GM06990 (cell line): Measurements from ENCODE around the gene SRD5A3.

Experiments
- DNase-seq: peaks from one replicate; pipeline ENCODE4 v3.0.0-alpha.2; 2011; ENCODE audit not compliant: insufficient read length; ENCODE audit errors: extremely low read depth
- H3K27me3 ChIP-seq: replicated peaks from 2 replicates; pipeline ENCODE4 v1.6.0; 2011; ENCODE audit warnings: low read length; ENCODE audit not compliant: control insufficient read depth, insufficient read depth
- H3K36me3 ChIP-seq: 2 replicates; pipeline ENCODE4 v1.5.1; 2011; ENCODE audit warnings: low read length; ENCODE audit not compliant: control insufficient read depth, insufficient read depth
- H3K4me3 ChIP-seq: replicated peaks from 2 replicates; pipeline ENCODE4 v1.5.1; 2011; ENCODE audit warnings: low read depth, mild to moderate bottlenecking, control low read depth, low read length
- CTCF ChIP-seq: IDR thresholded peaks from 2 replicates; pipeline ENCODE4 v1.5.1; 2011; ENCODE audit warnings: low read length, control low read depth, mild to moderate bottlenecking, inconsistent platforms; ENCODE audit not compliant: insufficient read depth, poor library complexity, severe bottlenecking

SRD5A3 gene

GRCh38 chr4:55397520-55398321 is 51.7 kb downstream of the SRD5A3 start:
- no peak for TF ChIP-seq CTCF
- Histone ChIP-seq H3K36me3 (no peaks in the 10 kb centered on the region), H3K27me3 (no peaks in the 10 kb centered on the region), H3K4me3 (peak overlapping the region; percentile 82)
- no peak for DNase-seq

GRCh38 chr4:55398461-55398860 is 52.4 kb downstream of the SRD5A3 start:
- Histone ChIP-seq H3K36me3 (no peaks in the 10 kb centered on the region), H3K27me3 (no peaks in the 10 kb centered on the region), H3K4me3 (peak overlapping the region; percentile 82)
- no peak for DNase-seq
- TF ChIP-seq CTCF = no peak

GRCh38 chr4:55398966-55399365 is 52.9 kb downstream of the SRD5A3 start:
- Histone ChIP-seq H3K4me3 (peak overlapping the region; percentile 82), H3K36me3 (no peaks in the 10 kb centered on the region; the same call in 1 of the 2 replicates), H3K27me3 (no peaks in the 10 kb centered on the region)
- TF ChIP-seq CTCF = no peak
- DNase-seq = no peak

GRCh38 chr4:55399581-55399980 is 53.5 kb downstream of the SRD5A3 start:
- H3K4me3 ChIP-seq = no peak overlapping the region

GRCh38 chr4:55405073-55405472 is 59.0 kb downstream of the SRD5A3 start:
- no peaks in the 10 kb centered on the region for H3K27me3 ChIP-seq
- H3K4me3 ChIP-seq = no peak overlapping the region
- DNase-seq = no peak
- H3K36me3 ChIP-seq = peaks cover 2% of the 10 kb centered on the region
- TF ChIP-seq CTCF = no peak

More at GRCh38 chr4:55399581-55399980, 53.5 kb downstream of the SRD5A3 start:
- no peak for DNase-seq
- Histone ChIP-seq H3K36me3 (no peaks in the 10 kb centered on the region; the same call in 1 of the 2 replicates), H3K27me3 (no peaks in the 10 kb centered on the region)
- TF ChIP-seq CTCF = no peak

- DNase-seq = no peak
- Histone ChIP-seq H3K36me3 (peaks cover 4% of the 10 kb centered on the region), H3K27me3 (no peaks in the 10 kb centered on the region), H3K4me3 (no peak overlapping the region)
- no peak for TF ChIP-seq CTCF
Measured at GRCh38 chr4:55406545-55406944, 60.5 kb downstream of the SRD5A3 start.
